Stimulated activated CD8-positive, alpha-beta memory T cell treated with anti-CD3 and anti-CD28 coated beads, Interleukin-12 subunit alpha, Interleukin-12 subunit beta, amount 100 ng/mL, for 1 hour (primary cell): ENCODE results near the gene NFAM1.

Experiments
- DNase-seq: peaks from one replicate; pipeline ENCODE4 v3.0.0-alpha.2; 2020; ENCODE audit warnings: low read depth

Gene NFAM1

DNA sequence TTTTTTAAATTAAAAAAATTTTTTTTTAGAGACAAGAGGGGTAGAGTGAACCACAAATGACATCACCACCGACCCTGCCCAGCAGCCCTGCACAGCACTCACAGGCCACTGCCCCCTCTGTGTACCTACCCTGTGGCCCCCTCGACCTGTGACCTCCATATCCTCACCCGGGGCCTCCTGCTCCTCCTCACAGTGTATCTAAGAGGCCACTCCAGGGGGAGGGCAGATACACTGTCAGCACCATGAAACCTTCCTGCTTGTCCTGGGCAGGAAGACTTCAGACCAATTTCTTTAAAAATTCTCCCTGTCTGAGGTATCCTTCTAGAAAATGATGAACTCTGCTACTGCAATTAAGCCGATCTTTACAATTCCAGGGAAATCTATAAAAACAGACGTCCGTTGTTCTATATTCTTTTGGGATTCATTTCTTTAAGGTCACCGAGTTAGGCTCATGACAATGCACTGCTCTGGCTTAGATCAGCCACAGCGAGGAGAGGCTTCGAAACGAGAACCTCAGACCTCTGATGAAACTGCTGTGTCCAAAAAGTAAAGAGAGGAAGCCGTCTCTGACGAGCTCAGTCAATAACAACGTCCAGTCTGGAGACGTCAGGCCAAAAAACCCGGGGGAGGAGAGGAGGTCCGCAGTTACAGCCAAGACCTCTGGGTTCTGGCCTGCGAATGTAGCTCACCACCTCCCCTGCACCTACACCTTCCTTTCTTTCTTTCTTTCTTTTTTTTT is 17.5 kb downstream of the NFAM1 start:
- DNase-seq: no peak

DNA sequence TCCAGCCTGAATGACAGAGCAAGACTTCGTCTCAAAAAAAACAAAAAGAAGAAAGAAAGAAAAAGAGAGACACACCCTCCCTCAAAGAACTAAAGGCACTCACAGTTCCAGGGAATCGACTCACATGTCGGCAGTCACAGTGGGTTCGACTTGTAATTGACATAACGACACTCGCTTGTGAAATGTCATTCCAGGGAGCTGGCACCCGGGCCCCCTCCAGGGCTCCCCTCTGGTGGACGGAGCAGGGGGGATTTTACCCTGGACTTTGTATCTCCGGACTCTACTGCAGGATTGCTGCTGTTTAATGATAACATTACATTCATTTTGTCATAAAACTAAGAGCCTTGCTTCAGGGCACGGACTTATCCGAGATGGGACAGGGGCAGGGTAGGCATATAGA is 18.2 kb downstream of the NFAM1 start:
- no peak for DNase-seq

DNA sequence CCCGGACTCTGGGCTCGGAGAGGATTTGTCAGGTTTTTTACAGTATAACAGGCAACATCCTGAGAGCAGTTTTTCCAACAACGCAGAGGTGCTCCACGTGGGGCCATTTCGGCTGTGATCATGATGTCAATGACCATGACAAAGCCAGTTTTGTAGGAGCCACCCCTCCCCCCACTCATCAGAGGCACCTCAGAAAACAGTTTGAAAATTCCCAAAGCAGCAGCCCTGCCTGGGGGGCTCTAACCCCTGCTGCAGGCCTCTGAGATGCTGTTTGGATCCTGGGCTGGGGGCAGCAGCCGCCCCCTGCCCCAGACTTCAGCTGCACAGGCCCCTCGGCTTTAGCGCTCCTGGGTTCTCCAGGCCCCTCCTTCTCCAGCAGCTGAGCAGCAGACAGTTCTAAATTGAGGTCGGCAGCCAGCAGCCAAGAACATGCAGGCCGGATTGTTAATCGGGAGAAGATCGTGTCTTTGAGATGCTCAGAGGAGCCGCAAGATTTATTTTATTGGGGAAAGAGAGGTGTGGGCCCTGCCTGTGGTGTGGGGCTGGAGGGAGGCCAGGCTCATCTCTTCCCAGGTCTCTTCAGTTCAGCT is 19.4 kb downstream of the NFAM1 start:
- no peak for DNase-seq

DNA sequence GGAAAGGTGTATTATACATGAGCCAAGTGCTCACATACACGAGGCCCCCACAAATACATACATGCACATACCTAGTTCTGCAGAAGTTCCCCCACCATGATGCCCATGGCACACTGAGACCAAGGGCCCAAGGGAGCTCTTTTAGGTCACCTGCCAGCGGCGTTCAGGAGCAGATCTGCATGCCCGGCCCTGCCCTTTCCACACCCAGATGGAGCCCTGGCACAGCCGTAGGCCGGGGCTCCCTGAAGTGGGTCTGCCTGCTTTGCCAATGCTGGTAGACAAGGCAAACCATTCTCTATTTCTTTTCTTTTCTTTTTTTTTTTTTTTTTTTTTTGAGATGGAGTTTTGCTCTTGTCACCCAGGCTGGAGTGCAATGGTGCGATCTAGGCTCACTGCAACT is 21.5 kb downstream of the NFAM1 start:
- DNase-seq: no peak

DNA sequence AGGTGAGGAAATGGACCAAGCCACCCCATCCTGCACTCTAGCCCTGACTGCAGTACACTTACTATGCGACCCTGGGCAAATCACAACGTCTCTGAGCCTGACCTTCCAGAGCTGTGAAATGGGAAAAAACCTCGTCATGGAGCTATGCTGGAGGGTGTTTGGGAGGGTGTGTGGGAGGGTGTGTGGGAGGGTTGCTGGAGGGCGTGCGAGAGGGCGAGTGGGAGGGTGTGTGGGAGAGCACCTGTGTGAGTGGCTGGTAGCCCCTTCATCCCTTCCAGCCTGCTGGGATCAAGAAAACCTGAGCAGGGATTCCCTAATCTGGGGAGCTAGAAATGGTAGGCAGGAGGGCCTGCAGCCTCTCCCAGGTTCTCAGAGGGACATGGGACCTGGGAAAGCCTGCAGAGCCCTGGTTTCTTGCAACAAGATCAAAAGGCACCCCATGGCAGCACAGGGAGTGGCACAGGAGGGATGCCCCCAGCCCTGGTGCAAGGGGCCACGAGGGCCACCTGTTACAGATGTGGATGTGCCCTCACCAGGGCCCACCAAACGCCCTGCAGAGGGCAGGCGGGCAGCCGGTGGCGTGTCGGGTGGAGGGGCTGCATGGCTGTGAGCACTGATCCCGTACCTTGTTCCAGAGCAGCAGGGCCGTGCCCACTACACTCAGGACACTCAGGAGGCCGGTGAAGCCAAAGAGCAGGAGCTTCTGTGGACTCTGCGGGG is 23.2 kb downstream of the NFAM1 start:
- DNase-seq: no peak

DNA sequence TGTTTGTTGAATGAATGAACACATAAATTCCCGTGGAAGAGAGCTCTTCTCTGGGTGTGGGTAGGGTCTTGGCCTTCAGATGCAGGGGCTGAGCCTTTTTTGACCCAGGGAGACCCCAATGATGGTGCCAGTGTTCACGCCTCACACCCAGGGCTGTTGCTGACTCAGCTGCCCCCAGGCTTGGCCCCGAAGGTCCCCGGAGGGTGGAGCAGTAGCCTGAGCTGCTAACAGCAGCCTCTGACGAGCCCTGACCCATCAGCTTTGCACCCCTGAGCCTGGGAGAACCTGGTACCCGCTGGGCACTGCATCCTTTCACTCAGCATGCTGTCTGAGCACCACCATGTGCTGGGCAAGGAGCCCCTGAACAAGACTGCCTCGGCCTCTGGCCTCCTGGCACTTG is 23.9 kb downstream of the NFAM1 start:
- no peak for DNase-seq

DNA sequence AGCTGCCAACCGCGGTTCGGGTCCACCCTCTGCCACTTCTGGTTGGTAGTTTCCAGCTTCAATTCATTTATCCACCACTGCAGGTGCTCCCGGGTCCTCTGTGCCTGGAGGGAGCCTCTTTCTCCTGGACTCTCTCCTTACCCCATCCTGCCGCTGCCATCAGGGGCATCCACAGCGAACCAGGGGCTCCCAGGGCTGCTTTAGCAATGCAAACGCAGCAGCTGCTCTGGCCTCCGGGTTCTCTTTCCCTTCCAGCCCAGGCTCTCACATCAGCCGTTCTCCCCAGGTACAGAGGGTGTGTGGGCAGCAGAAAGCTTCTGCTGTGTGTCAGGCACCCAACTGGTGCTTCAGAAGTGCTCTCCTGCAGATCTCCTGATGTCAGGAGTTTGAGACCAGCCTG is 27.9 kb downstream of the NFAM1 start:
- no peak for DNase-seq

DNA sequence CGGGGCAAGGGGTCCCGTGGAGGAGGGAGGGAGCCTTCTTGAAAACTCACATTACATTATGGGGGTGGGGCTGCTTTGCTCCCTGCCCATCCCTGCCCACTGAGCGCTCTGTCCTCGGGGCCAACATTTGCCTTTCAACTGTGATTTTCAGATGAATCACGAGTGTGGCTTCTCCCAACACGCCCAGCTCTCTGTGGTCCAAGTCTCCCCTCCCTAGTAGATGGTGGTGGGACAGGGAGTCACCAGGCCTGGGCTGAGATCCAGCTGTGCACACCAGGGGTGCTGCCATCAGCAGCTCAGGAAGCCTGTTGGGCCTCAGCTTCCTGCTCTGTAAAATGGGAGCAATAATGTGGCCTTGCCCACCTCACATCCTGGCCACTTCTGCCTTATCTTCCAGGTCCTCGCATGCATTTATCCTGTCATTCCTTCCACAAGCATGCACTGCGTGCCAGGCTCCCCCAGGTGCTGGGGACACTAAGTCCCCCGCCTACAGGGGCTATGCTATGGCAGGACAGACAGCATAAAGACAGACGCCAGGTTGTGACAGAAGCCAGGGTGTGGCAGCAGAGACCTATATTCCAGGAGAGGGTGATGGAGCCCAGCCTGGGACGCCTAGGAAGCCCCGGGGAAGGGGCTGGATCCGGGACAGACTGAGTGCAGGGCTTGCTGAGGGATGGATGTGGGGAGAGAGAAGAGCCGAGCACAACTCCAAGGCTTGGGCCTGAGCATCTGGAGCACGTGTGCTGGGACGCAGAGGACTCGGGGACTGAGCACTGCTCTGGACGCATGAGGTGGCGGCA is 30.5 kb downstream of the NFAM1 start:
- no peak for DNase-seq

DNA sequence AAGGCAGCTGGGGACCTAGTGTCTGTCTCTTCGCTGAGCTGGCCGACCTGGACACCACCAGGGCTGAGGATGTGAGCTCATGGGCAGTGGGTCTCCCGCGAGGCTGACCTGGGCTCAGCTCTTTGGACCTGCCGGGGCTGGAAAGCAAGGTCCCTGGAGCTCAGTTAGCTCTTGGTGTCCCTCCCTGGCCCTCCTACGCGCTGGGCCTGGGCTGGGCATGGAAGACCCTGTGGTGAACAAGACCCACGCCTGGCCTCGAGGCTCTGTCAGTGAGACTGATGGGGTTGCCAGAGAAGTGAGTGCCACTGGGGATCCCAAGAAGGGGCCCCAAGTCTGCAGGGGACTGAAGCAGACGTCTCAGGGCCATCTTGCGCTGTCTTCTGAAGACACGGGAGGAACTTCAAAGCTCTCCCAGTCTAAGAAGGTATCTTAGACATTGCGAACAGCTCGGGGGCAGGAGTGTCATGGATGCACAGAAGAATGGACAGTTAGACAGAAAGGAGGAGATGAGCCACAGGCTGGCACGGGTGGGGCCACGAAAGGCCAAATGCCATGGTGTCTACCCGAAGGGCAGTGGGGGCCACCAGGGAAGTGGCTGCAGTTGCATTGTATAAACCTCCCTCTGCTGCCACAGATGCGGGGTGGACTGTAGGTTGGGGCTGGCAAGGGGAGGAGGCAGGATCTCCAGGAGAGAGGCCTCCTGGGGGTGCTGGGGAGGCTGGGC is 31.2 kb downstream of the NFAM1 start:
- DNase-seq: no peak

DNA sequence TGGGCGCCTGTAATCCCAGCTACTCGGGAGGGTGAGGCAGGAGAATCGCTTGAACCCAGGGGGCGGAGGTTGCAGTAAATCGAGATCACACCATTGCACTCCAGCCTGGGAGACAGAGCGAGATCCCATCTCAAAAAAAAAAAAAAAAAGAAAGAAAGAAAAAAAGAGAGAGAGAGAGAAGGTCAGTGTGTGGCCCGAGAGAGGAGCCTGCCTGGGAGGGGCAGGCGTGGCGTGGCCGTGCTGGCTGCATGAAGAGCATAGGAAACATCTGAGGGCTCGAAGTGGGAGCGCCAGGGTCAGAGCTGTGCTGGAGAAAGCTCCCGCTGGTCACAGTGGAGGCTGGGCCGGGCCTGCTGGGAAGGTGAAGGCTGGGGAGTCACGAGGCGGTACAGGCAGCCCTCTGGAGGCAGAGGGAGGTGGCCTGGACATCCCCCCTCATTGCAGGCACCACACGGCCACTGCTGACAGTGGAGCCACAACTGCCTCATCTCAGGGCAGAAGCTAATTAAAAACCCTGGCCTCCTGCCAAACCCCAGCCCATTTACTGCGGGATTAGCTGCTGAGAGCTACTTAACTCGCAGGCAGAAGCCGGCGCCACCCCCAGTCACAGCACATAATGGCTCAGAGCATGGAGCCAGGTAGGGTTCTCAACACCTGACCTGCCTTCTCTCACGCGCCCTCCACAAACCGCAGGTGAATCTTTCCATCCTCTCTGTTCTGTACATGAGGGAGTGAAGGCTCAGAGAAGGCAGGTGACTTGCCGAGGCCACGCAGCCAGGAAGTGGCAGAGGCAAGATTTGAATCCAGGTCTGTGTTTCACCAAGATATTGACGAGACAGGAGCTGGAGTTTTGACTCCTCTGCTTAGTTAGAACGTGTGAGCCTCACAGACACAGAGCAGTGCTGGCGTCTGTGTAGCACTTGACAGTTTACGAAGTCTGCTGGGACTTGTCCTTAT is 32.6 kb downstream of the NFAM1 start:
- DNase-seq: no peak

DNA sequence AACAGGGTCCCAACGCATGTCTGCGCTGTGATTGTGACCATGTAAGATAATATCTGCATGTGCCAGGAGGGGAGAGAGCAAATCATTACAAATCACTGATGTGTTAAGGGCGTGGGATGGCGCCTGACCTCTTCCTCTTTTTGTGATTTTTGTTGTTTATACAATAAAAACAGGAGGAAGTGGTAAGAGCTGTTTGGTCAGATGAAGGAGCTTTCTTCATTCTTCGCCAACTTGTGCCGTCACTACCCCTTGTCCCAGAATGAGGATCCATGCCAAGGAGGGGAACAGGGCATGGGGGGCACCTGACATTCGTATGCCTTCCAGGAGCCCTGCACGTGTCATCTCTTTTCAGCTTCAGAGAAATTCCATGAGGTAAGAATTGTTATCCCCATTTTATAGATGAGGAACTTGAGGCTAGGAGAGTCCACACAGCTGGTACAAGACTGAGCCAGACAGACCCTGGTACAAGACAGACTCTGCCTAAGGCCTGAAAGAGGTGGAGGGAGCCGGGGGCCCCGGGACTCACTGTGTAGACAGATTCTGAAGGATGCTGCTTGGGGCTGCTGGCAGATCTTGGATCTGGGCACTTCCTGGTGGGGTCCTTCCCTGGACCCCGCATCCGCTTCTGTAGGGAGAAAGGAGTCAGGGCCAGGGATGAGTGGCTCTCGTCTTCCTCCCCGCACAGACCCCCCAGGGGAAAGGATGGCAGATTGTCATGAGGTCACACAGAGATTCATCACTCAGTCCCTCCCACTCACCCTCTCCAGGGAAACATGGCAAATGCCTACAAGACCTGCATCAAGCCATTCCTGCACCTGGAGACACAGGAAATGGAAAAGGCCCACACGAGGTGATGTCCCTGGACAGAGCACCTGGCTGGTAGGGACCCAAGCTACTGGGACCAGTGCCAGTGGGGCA is 34.6 kb downstream of the NFAM1 start:
- DNase-seq: no peak

DNA sequence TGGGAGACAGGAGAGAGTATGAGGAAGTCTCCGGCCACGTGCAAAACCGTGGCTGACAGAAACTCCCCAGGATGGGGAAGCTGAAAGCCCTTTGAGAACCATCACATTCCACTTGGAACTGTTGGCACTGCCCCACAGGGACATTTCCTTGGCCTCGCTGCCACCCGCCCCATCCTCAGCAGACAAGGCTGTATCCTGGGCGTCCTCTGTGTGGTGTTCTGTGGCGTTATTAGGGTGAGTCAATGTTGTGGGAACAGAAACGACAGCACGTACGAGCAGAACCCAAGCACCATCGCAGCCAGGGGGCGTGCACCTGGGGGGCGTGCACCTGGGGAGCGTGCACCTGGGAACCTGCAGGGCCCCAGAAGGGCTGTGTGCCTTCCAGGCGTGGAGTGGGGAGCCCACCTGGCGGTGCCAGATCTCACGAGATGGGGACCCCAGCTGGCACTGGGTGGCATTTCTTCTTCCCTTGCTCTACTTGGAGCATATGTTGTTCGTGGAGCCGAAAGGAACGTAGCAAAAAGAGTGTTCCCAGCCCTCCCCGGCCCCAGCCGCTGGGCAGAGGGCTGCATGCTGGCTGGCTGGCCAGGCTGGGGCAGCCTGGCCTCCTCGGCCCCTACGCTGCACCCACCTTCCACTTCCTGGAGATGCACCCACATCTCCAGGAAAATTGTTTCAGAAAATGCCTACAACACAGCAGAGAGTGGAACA is 35.4 kb downstream of the NFAM1 start:
- no peak for DNase-seq

DNA sequence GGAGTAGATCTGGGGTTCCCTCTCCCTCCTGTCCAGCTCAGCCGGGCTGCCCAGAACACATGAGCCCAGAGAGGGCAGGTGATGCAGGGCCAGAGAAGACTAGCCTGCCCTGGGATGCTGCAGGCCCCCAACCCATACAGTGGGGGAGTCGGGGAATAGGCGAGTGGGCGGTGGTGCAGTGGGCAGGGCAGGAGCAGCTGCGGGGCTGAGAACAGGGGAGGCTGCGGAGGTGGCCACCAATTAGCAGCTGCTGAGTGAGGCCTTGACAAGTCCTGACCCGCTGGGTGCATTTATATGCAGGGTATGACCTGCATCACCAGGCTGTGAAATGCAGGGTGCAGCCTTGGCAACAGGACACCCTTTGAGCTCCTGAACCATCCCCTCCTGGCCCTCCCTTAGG is 43.1 kb downstream of the NFAM1 start:
- DNase-seq: no peak

DNA sequence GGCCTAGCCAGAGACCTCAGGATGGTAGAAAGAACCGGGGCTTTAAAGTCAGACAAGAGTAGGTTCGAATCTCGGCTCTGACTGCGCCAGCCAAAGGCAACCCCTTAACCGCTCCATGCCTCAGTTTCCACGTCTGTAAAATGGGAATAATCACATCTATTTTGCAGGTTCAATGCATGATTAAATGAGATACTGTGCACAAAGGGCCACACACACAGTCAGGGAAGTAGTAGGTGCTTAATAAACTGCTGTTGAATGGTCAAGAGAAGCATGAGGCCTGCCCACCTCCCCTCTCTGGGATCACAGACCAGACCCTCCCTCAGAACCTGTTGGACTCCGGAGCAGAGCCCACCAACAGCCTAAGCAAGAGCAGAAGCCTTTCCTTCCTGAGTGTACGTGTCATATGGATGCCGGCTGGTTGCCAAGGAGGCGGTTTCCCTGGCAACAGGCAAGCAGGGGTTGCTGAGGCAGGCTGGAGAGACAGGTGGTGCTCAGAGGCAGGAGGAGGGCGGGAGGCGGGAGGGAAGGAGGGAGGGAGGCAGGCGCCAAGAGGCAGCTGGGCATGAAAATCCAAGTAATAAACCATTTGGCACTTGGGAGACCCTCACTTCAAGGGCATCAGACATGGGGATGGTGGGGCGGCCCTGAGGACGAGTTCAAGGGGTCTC is 43.9 kb downstream of the NFAM1 start:
- DNase-seq: no peak

DNA sequence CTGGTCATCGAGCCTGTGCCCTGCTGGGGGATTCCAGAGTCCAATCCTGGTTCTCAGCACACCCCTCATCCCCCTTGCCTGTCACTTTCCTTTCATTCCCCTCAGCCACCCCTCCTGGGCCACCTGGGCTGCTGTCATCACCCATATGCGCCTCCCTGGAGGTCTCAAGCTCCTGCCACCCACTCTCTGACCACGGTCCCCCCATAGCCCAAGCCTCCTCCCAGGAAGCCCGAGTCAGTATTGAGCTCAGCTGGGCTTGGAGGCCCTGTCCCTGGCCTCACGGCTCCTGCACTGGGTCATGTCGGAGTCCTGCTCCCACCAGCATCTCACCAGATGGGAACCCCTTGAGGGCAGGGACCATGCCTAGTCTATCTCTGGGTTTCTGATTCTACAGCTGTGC is 44.6 kb downstream of the NFAM1 start:
- DNase-seq: no peak

DNA sequence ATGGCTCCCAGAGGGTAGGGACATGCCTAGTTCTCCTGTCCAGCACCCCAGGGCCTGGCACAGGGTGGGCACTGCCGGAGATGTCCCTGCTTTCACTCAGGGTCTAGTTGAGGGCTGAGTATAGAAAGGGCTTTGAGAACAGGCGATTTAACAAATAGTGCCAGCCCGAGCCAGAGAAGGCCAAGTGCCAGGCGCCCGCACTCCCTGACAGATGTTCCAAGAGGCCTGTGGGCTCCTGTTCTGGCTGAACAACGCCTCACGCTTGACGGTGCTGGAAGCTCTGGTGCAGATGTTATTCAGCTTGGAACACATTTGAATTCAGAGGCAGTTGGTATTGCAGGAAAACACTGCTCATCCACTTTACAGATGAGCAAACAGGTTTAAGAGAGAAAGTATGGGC is 46.5 kb downstream of the NFAM1 start:
- DNase-seq: no peak

DNA sequence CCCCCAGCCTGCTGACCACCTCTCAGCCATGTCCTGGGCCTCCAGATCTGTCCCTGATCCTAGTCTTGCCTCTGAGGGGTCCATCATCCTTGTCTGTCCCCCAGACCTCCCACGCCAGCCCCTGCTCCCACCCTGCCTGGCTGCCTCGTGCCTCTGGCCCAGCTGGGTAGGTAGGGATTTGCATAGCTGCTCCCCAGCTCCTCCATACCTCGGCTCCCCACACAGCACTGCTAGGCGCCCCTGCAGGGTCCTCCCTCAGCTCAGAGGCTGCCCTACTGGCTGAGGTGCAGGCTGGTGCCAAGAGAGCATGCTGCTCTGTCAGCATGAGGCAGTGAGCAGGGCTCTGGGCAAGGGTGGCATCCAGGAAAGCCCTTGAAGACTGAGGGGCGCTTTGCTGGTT is 47.7 kb downstream of the NFAM1 start:
- DNase-seq: no peak

DNA sequence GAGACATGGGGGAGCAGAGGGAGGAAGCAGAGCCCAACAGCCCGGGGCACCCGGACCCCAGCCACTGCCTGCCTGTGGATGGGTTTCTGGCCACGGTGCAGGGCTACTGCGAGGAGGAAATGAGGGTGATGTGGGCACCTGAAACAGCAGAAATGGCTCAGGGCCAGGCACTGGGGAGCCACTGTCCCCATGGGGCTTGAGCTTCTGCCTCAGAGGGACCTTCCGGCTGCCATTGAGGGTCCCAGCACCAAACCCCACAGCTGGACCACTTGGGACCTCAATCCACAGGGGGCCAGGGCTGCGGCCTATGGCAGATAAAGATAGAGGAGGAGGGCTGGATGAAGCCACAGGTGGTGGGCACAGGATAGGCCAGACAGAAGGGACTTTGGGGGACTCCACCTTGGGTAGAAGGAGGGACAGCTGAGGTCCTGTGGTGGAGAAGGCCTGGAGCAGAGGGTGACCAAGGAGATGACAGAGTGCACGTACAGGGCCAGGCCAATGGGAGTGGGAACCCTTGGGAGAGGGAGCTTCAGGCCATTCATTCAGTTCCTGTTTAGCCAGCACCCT is 48.3 kb downstream of the NFAM1 start:
- DNase-seq: no peak
